ENCODE measurements around the gene SLC6A15.

Gene SLC6A15

GRCh38 chr12:84840356-84840755 is 72.2 kb downstream of the SLC6A15 start:
- Histone ChIP-seq H3K36me3 (ENCODE audit: control insufficient read depth in 2 of 2, insufficient read depth in 2 of 2, low read length in 2 of 2) (no peaks in the 10 kb centered on the region), H3K4me3 (ENCODE audit: low read length in 2 of 2) (no peak overlapping the region), H3K4me1 (ENCODE audit: control insufficient read depth, insufficient read depth, low read length) (no peaks in the 10 kb centered on the region), H3K27ac (ENCODE audit: low read length) (no peak overlapping the region), H3K9me3 (ENCODE audit: control insufficient read depth in 2 of 2, low read length in 2 of 2) (no peaks in the 10 kb centered on the region), H3K27me3 (ENCODE audit: control insufficient read depth in 1 of 2, insufficient read depth in 2 of 2, low read length in 2 of 2) (no peaks in the 10 kb centered on the region), H3K9ac (ENCODE audit: low read length in 2 of 2) (no peak overlapping the region)

DNA sequence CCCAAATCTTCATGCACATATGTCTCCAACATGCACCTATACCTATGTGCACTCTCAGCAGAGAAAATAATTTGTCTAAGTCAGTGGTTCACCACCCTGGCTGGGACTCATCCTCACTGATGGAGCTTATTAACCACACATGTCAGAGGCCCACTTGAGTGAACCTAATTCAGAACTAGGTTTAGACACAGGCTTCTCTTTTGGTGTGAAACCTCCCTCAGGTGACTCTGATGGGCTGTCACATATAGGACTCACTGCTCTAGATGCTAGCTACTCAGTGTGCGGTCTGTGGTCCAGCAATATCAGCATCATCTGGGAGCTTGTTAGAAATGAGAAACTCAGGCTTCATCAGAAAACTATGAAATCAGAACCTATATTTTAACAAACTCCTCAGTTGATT is 85.7 kb downstream of the SLC6A15 start:
- H3K4me1 ChIP-seq (ENCODE audit: control insufficient read depth, insufficient read depth, low read length), result no peaks in the 10 kb centered on the region
- no peaks in the 10 kb centered on the region for H3K9me3 ChIP-seq (ENCODE audit: control insufficient read depth in 2 of 2, low read length in 2 of 2)
- H3K36me3 ChIP-seq (ENCODE audit: control insufficient read depth in 2 of 2, insufficient read depth in 2 of 2, low read length in 2 of 2), result no peaks in the 10 kb centered on the region
- no peaks in the 10 kb centered on the region for H3K27me3 ChIP-seq (ENCODE audit: control insufficient read depth in 1 of 2, insufficient read depth in 2 of 2, low read length in 2 of 2)
- no peak overlapping the region for H3K9ac ChIP-seq (ENCODE audit: low read length in 2 of 2)
- no peak overlapping the region for H3K27ac ChIP-seq (ENCODE audit: low read length)
- no peak overlapping the region for H3K4me3 ChIP-seq (ENCODE audit: low read length in 2 of 2)

GRCh38 chr12:84825149-84825548 is 87.5 kb downstream of the SLC6A15 start:
- H3K9ac ChIP-seq (ENCODE audit: low read length in 2 of 2), result no peak overlapping the region
- H3K9me3 ChIP-seq (ENCODE audit: control insufficient read depth in 2 of 2, low read length in 2 of 2), result no peaks in the 10 kb centered on the region
- no peaks in the 10 kb centered on the region for H3K36me3 ChIP-seq (ENCODE audit: control insufficient read depth in 2 of 2, insufficient read depth in 2 of 2, low read length in 2 of 2)
- H3K4me1 ChIP-seq (ENCODE audit: control insufficient read depth, insufficient read depth, low read length), result no peaks in the 10 kb centered on the region
- no peak overlapping the region for H3K27ac ChIP-seq (ENCODE audit: low read length)
- no peak overlapping the region for H3K4me3 ChIP-seq (ENCODE audit: low read length in 2 of 2)
- H3K27me3 ChIP-seq (ENCODE audit: control insufficient read depth in 1 of 2, insufficient read depth in 2 of 2, low read length in 2 of 2), result no peaks in the 10 kb centered on the region

- no peak overlapping the region for H3K4me3 ChIP-seq (ENCODE audit: low read length in 2 of 2)
- no peaks in the 10 kb centered on the region for H3K4me1 ChIP-seq (ENCODE audit: control insufficient read depth, insufficient read depth, low read length)
- H3K9ac ChIP-seq (ENCODE audit: low read length in 2 of 2), result no peak overlapping the region
- H3K27me3 ChIP-seq (ENCODE audit: control insufficient read depth in 1 of 2, insufficient read depth in 2 of 2, low read length in 2 of 2), result no peaks in the 10 kb centered on the region
- no peak overlapping the region for H3K27ac ChIP-seq (ENCODE audit: low read length)
- H3K9me3 ChIP-seq (ENCODE audit: control insufficient read depth in 2 of 2, low read length in 2 of 2), result no peaks in the 10 kb centered on the region
- H3K36me3 ChIP-seq (ENCODE audit: control insufficient read depth in 2 of 2, insufficient read depth in 2 of 2, low read length in 2 of 2), result no peaks in the 10 kb centered on the region
These were observed 90.1 kb downstream of the SLC6A15 start for GRCh38 chr12:84822525-84822924.

- H3K4me3 ChIP-seq (ENCODE audit: low read length in 2 of 2), result no peak overlapping the region
- no peak overlapping the region for H3K9ac ChIP-seq (ENCODE audit: low read length in 2 of 2)
- H3K27me3 ChIP-seq (ENCODE audit: control insufficient read depth in 1 of 2, insufficient read depth in 2 of 2, low read length in 2 of 2), result no peaks in the 10 kb centered on the region
- no peaks in the 10 kb centered on the region for H3K9me3 ChIP-seq (ENCODE audit: control insufficient read depth in 2 of 2, low read length in 2 of 2)
- no peak overlapping the region for H3K27ac ChIP-seq (ENCODE audit: low read length)
- no peaks in the 10 kb centered on the region for H3K36me3 ChIP-seq (ENCODE audit: control insufficient read depth in 2 of 2, insufficient read depth in 2 of 2, low read length in 2 of 2)
- no peaks in the 10 kb centered on the region for H3K4me1 ChIP-seq (ENCODE audit: control insufficient read depth, insufficient read depth, low read length)
These were observed 95.5 kb downstream of the SLC6A15 start for GRCh38 chr12:84816916-84817695.

GRCh38 chr12:84814664-84815245 is 97.8 kb downstream of the SLC6A15 start:
- no peaks in the 10 kb centered on the region for H3K27me3 ChIP-seq (ENCODE audit: control insufficient read depth in 1 of 2, insufficient read depth in 2 of 2, low read length in 2 of 2)
- no peaks in the 10 kb centered on the region for H3K4me1 ChIP-seq (ENCODE audit: control insufficient read depth, insufficient read depth, low read length)
- no peaks in the 10 kb centered on the region for H3K9me3 ChIP-seq (ENCODE audit: control insufficient read depth in 2 of 2, low read length in 2 of 2)
- H3K36me3 ChIP-seq (ENCODE audit: control insufficient read depth in 2 of 2, insufficient read depth in 2 of 2, low read length in 2 of 2), result no peaks in the 10 kb centered on the region
- no peak overlapping the region for H3K27ac ChIP-seq (ENCODE audit: low read length)
- H3K4me3 ChIP-seq (ENCODE audit: low read length in 2 of 2), result no peak overlapping the region
- no peak overlapping the region for H3K9ac ChIP-seq (ENCODE audit: low read length in 2 of 2)

DNA sequence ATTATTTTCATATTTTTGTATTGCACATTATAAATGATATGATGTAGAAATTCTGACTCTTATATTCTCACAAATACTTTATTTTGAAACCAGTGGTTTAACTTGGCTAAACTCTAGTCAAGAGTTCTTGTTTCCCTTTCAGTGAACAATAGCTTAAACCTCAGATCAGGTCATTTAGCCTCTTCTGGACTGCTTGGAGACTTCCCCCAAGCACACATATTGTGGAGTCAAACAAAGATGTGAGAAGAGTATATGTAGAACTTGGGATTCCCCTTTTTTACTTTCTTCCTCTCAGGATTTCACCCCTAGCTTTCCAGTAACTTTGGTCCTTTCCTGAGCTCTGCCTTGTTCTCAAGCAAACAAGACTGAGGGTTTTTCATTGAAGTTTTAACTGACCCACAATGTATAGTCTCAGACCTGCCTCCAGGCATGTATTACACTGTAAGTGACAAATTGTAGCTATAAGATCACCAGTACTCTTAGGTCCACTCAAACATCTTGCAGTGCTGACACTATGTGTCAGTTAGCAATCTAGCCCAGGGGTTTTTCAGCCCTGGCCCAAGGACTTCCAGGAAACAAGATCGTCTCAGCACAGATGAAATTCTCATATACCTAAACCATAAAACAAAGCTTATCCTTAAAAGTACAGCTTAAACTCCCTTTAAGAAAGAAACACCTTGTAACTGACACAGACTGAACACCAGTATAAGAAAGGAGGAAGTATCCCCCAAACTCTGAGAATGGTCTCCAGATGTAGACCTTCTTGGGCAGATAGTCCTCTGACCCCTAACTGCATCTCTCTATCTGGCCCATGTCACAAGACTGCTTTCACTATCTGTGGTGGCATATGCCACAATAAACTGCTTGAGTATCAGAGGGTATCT is 98.6 kb downstream of the SLC6A15 start:
- no peak overlapping the region for H3K27ac ChIP-seq (ENCODE audit: low read length)
- H3K27me3 ChIP-seq (ENCODE audit: control insufficient read depth in 1 of 2, insufficient read depth in 2 of 2, low read length in 2 of 2), result no peaks in the 10 kb centered on the region
- H3K36me3 ChIP-seq (ENCODE audit: control insufficient read depth in 2 of 2, insufficient read depth in 2 of 2, low read length in 2 of 2), result no peaks in the 10 kb centered on the region
- H3K4me3 ChIP-seq (ENCODE audit: low read length in 2 of 2), result no peak overlapping the region
- no peak overlapping the region for H3K9ac ChIP-seq (ENCODE audit: low read length in 2 of 2)
- no peaks in the 10 kb centered on the region for H3K9me3 ChIP-seq (ENCODE audit: control insufficient read depth in 2 of 2, low read length in 2 of 2)
- H3K4me1 ChIP-seq (ENCODE audit: control insufficient read depth, insufficient read depth, low read length), result no peaks in the 10 kb centered on the region

DNA sequence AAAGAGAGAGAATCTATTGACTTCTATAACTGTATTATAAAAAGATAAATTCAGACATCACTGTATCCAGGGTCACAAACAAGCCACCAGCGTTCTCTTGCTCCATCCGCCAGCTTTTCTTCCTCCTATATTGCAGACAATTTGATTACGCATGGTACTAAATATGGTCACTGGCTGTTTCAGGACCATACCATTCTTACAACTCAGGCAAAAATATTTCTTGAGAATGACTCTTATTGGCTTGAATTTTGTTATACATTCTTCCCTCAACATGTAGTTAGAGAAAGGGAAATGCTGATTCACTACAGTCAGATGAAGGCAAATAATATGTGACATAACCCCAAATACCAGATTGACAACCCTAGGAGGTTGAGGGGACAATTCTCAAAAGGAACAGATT is 101.3 kb downstream of the SLC6A15 start:
- Histone ChIP-seq H3K9ac (ENCODE audit: low read length in 2 of 2) (no peak overlapping the region), H3K36me3 (ENCODE audit: control insufficient read depth in 2 of 2, insufficient read depth in 2 of 2, low read length in 2 of 2) (no peaks in the 10 kb centered on the region), H3K27ac (ENCODE audit: low read length) (no peak overlapping the region), H3K9me3 (ENCODE audit: control insufficient read depth in 2 of 2, low read length in 2 of 2) (no peaks in the 10 kb centered on the region), H3K4me1 (ENCODE audit: control insufficient read depth, insufficient read depth, low read length) (no peaks in the 10 kb centered on the region), H3K27me3 (ENCODE audit: control insufficient read depth in 1 of 2, insufficient read depth in 2 of 2, low read length in 2 of 2) (no peaks in the 10 kb centered on the region), H3K4me3 (ENCODE audit: low read length in 2 of 2) (no peak overlapping the region)

DNA sequence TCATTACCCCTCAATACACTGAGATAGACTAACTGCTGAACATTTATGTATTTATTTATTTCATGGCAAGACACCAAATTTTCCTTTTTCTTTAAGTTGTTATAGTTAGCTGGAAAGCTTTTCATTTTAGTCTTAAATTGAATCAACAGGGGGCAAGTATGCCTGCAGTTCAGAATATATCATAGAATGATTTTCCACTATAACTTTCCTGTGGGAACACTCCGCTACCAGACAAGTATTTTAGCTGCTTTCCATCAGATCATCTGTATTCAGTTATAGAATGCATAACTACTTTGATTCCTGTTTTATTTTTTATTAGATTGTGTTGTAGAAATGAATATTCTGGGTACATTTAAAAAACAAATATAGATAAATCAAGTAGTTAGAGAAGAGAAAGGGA is 102.0 kb downstream of the SLC6A15 start:
- Histone ChIP-seq H3K9me3 (ENCODE audit: control insufficient read depth in 2 of 2, low read length in 2 of 2) (no peaks in the 10 kb centered on the region), H3K36me3 (ENCODE audit: control insufficient read depth in 2 of 2, insufficient read depth in 2 of 2, low read length in 2 of 2) (no peaks in the 10 kb centered on the region), H3K4me3 (ENCODE audit: low read length in 2 of 2) (no peak overlapping the region), H3K4me1 (ENCODE audit: control insufficient read depth, insufficient read depth, low read length) (no peaks in the 10 kb centered on the region), H3K9ac (ENCODE audit: low read length in 2 of 2) (no peak overlapping the region), H3K27me3 (ENCODE audit: control insufficient read depth in 1 of 2, insufficient read depth in 2 of 2, low read length in 2 of 2) (no peaks in the 10 kb centered on the region), H3K27ac (ENCODE audit: low read length) (no peak overlapping the region)

Measured in stomach smooth muscle (tissue), 2 donors.